NCI-H748 (cell line): ENCODE measurements around the gene KYAT1.
A peak's percentile ranks its signal among the peaks of the same experiment; 100 is the strongest.

Source experiments
- DNase-seq: peaks from one replicate; lab custom pipeline; 2025; ENCODE audit not compliant: unreplicated experiment; lab: John Stamatoyannopoulos, UW

The KYAT1 gene

GRCh38 chr9:128786681-128787601, 94.8 kb downstream of the KYAT1 start, which contains the start of gene TBC1D13:
TBC1D13 (plus strand) TSS chr9:128787253; CDS start chr9:128787354, 101 bp downstream.
- DNase-seq: peak; percentile 89

GRCh38 chr9:128785427-128785826, 96.3 kb downstream of the KYAT1 start:
- DNase-seq: no peak
